SJSA1 (cell line): ENCODE measurements around the gene XPO4. TPM values are rescaled to one million over a fixed set of nuclear protein-coding genes. Genes with fewer than 3 reads are reported as not detected.

Experiments
- DNase-seq, 2 experiments: peaks; one replicate each; pipeline ENCODE4 v3.0.0-alpha.2; 2015 to 2020; ENCODE audit warnings: low spot score in 2 of 2, low read depth in 1 of 2
- H3K27ac ChIP-seq: fragments of 250-450 bp; sonication (Bioruptor Pico); 2 replicates; pipeline ENCODE4 v1.5.1; 2020; ENCODE audit warnings: mild to moderate bottlenecking, moderate library complexity
- H3K27me3 ChIP-seq: fragments of 250-450 bp; sonication (Bioruptor Pico); replicated peaks from 2 replicates; pipeline ENCODE4 v1.5.1; 2020; ENCODE audit warnings: mild to moderate bottlenecking, moderate library complexity
- H3K36me3 ChIP-seq: fragments of 250-450 bp; sonication (Bioruptor Pico); 2 replicates; pipeline ENCODE4 v1.5.1; 2020; ENCODE audit warnings: mild to moderate bottlenecking
- H3K4me1 ChIP-seq: fragments of 250-450 bp; sonication (Bioruptor Pico); replicated peaks from 2 replicates; pipeline ENCODE4 v1.6.1; 2021; ENCODE audit warnings: mild to moderate bottlenecking
- H3K4me3 ChIP-seq: fragments of 250-450 bp; sonication (Bioruptor Pico); 2 replicates; pipeline ENCODE4 v1.5.1; 2020; ENCODE audit warnings: mild to moderate bottlenecking
- H3K9me3 ChIP-seq: fragments of 250-450 bp; sonication (Bioruptor Pico); replicated peaks from 2 replicates; pipeline ENCODE4 v1.5.1; 2020; ENCODE audit warnings: mild to moderate bottlenecking
- total RNA-seq: library from RNA; depleted of rRNA; stranded (reverse); fragments of >200 nt; shearing (Covaris generic); gene quantifications from 2 replicates; pipeline ENCODE4 v1.2.3, GENCODE V29; 2014

The XPO4 gene
- total RNA-seq, 1 experiment from 2014 or later: 20.1 TPM

- no peak for DNase-seq
- Histone ChIP-seq H3K36me3 (peaks cover 12% of the 10 kb centered on the region), H3K27ac (no peak overlapping the region), H3K27me3 (no peaks in the 10 kb centered on the region), H3K4me1 (peaks cover 15% of the 10 kb centered on the region), H3K4me3 (no peak overlapping the region), H3K9me3 (no peaks in the 10 kb centered on the region)
These were observed 70.6 kb downstream of the XPO4 start for GRCh38 chr13:20831933-20832332.

GRCh38 chr13:20831254-20831653, 71.3 kb downstream of the XPO4 start:
- no peak overlapping the region for H3K4me3 ChIP-seq
- H3K4me1 ChIP-seq: peaks cover 20% of the 10 kb centered on the region
- no peak for DNase-seq
- H3K36me3 ChIP-seq: peaks cover 7% of the 10 kb centered on the region; the same call in 1 of the 2 replicates
- H3K27me3 ChIP-seq: no peaks in the 10 kb centered on the region
- no peaks in the 10 kb centered on the region for H3K9me3 ChIP-seq
- no peak overlapping the region for H3K27ac ChIP-seq

DNA sequence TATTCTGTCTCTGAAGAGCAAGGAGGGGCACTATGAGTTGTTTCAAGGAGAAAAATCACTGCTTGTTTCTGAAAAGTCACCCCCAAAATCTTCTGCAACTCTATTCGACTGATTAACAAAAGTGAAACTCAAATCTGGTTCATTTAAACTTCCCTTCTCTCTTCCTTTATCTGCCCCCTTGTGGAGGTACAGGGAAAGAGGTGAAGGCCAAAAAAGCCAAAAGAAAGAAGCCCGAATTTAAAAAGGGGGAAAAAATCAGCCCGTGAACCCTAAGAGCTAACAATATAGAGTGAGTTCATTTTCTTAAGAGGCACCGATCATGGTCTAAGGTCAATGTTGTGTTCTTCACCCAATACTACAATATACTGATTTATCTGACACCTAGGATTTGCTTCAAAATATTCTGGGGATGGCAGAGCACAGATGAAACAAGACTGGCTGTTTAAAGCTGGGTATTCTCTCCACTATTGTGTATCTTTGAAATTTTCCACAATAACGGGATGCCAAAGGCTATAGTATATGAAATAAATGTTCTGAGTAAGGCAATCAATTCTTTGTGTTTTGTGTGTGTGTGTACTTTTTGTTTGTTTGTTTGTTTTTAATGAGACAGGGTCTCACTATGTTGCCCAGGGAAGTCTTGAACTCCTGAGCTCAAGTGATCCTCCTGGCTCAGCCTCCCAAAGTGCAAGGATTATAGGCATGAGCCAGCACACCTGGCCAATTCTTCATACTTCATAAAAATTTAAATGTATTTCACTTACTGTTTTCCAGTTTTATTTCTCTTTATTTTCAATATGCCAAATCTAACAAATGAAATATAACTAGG, 73.8 kb downstream of the XPO4 start:
- H3K4me3 ChIP-seq: no peak overlapping the region
- DNase-seq: peak in 1 of 2 experiments; percentile 55
- peaks cover 4% of the 10 kb centered on the region; the same call in 1 of the 2 replicates for H3K36me3 ChIP-seq
- H3K27ac ChIP-seq: no peak overlapping the region
- no peaks in the 10 kb centered on the region for H3K9me3 ChIP-seq
- H3K4me1 ChIP-seq: peaks cover 39% of the 10 kb centered on the region
- no peaks in the 10 kb centered on the region for H3K27me3 ChIP-seq

GRCh38 chr13:20826843-20827560, 75.5 kb downstream of the XPO4 start:
- peak overlapping the region; percentile 41 for H3K27ac ChIP-seq
- H3K36me3 ChIP-seq: peaks cover 1% of the 10 kb centered on the region; the same call in 1 of the 2 replicates
- peak in 1 of 2 experiments; percentile 28 for DNase-seq
- no peak overlapping the region for H3K4me3 ChIP-seq
- H3K4me1 ChIP-seq: peaks cover 39% of the 10 kb centered on the region
- H3K9me3 ChIP-seq: no peaks in the 10 kb centered on the region
- no peaks in the 10 kb centered on the region for H3K27me3 ChIP-seq

DNA sequence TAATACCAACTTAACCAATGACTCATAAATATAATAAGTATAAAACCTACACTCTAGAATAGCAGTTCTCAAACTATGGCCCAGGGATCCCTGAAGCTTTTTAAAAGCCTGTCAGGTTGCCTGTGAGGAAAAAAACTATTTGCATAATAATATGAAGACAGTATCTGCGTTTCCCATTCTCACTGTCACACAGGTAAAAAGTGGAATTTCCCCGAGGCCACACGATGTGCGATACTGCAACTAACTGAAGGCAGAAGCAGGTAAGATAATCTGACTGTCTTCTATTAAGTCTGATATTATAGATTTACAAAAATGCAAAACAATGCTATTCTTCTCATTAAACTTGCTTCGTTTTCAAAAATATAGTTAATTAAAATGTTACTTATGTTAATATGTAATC, 76.2 kb downstream of the XPO4 start:
- Histone ChIP-seq H3K4me3 (no peak overlapping the region), H3K27me3 (no peaks in the 10 kb centered on the region), H3K9me3 (no peaks in the 10 kb centered on the region), H3K27ac (no peak overlapping the region), H3K36me3 (peaks cover 3% of the 10 kb centered on the region; the same call in 1 of the 2 replicates), H3K4me1 (peaks cover 39% of the 10 kb centered on the region)
- no peak for DNase-seq

- H3K4me3 ChIP-seq: no peak overlapping the region
These were observed 77.1 kb downstream of the XPO4 start for GRCh38 chr13:20825477-20825875.

DNA sequence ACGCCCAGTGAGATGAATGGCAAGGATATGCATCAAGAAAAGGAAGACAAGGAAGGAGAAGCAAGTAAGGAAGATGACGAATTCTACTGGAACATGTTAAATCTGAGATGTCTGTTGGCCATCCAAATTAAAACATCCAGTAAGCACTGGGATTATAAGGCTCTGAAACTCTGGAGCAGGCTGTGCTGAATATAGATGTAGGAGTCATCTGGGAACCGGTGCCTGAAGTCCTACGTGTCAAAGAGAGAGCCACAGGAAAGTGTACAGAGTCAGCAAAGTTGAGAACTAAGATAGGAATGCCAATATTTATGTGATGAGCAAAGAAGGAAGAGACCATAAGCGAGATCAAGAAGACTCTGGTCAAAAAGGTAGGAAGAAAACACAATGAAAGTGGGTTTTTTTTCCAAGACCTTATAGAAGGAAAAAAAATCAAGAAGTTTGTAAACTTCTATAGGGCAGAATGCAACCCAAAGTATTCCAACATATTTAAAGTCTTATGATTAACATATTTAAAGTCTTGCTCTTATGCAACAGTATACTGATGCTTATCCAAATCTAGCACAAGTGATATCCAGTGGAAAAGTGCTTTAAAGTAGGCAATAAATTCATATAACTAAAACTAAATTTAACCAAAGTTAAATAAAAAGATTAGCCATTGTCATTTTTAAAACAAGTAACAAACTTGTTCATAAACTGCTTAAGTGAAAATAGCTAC, 77.6 kb downstream of the XPO4 start:
- Histone ChIP-seq H3K4me1 (peaks cover 39% of the 10 kb centered on the region), H3K27me3 (no peaks in the 10 kb centered on the region), H3K27ac (no peak overlapping the region), H3K9me3 (no peaks in the 10 kb centered on the region), H3K4me3 (no peak overlapping the region), H3K36me3 (peaks cover 5% of the 10 kb centered on the region; the same call in 1 of the 2 replicates)
- DNase-seq: peak in 1 of 2 experiments; percentile 34

More at GRCh38 chr13:20825477-20825875, 77.1 kb downstream of the XPO4 start:
- Histone ChIP-seq H3K36me3 (peaks cover 5% of the 10 kb centered on the region; the same call in 1 of the 2 replicates), H3K27ac (no peak overlapping the region), H3K27me3 (no peaks in the 10 kb centered on the region), H3K9me3 (no peaks in the 10 kb centered on the region), H3K4me1 (peaks cover 39% of the 10 kb centered on the region)
- peak in 1 of 2 experiments; percentile 4 for DNase-seq

- H3K9me3 ChIP-seq: no peaks in the 10 kb centered on the region
- H3K27ac ChIP-seq: no peak overlapping the region
- peaks cover 5% of the 10 kb centered on the region; the same call in 1 of the 2 replicates for H3K36me3 ChIP-seq
- no peak for DNase-seq
- peaks cover 35% of the 10 kb centered on the region for H3K4me1 ChIP-seq
- no peak overlapping the region for H3K4me3 ChIP-seq
- H3K27me3 ChIP-seq: no peaks in the 10 kb centered on the region
These were observed 79.5 kb downstream of the XPO4 start for GRCh38 chr13:20823071-20823470.

DNA sequence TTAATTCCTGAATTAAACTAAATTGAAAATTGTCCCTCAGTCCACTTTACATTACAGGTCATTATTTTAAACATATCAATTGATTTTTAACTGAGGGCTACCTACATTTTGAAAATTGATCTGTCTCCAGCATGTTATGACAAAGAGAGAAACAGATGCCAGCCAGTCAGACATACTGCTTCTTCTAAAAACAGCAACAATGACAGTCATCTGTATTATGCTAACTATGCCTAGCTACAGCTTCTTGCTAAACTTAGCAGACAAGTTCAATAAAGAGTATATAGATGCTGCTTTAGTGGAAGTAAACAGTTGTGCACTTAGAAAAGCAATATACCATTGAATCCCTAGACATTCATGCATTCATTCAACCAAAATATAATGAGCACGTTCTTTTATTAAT, 80.1 kb downstream of the XPO4 start:
- peaks cover 5% of the 10 kb centered on the region; the same call in 1 of the 2 replicates for H3K36me3 ChIP-seq
- no peaks in the 10 kb centered on the region for H3K27me3 ChIP-seq
- H3K27ac ChIP-seq: no peak overlapping the region
- H3K4me1 ChIP-seq: peaks cover 29% of the 10 kb centered on the region
- H3K9me3 ChIP-seq: no peaks in the 10 kb centered on the region
- no peak overlapping the region for H3K4me3 ChIP-seq
- DNase-seq: no peak

GRCh38 chr13:20819715-20820114, 82.8 kb downstream of the XPO4 start:
- H3K4me3 ChIP-seq: no peak overlapping the region
- no peaks in the 10 kb centered on the region for H3K27me3 ChIP-seq

DNA sequence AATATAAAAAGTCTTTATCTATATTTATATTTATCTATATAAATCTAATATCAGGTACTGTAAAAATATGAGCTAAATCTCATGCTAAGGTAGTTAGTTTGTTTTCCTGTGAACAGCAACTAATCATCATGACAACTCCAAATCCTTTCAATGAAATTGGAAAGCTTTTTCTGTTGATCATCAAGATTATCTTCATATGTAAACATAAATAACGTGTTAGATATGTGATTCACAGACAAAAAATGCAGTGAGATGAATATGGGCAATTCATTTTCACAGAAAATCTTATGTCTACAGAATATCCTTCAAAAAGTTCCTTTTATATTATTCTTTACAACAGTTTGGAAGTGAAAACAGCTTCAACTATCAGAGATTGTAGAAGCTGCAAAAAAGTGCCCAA, 87.1 kb downstream of the XPO4 start:
- Histone ChIP-seq H3K4me3 (no peak overlapping the region), H3K4me1 (peaks cover 24% of the 10 kb centered on the region), H3K9me3 (no peaks in the 10 kb centered on the region), H3K36me3 (no peaks in the 10 kb centered on the region), H3K27me3 (no peaks in the 10 kb centered on the region), H3K27ac (peak overlapping the region; percentile 57; the same call in 1 of the 2 replicates)
- DNase-seq: no peak

More at GRCh38 chr13:20819715-20820114, 82.8 kb downstream of the XPO4 start:
- Histone ChIP-seq H3K9me3 (no peaks in the 10 kb centered on the region), H3K27ac (no peak overlapping the region), H3K4me1 (peaks cover 16% of the 10 kb centered on the region), H3K36me3 (0 out of 2 replicates have a peak, but pooled peaks cover 5% of the 10 kb centered on the region)
- no peak for DNase-seq

GRCh38 chr13:20814224-20814910, 88.2 kb downstream of the XPO4 start:
- DNase-seq: peak; percentile 68 to 81
- Histone ChIP-seq H3K4me3 (no peak overlapping the region), H3K4me1 (peaks cover 24% of the 10 kb centered on the region), H3K36me3 (no peaks in the 10 kb centered on the region; the same call in 1 of the 2 replicates), H3K9me3 (no peaks in the 10 kb centered on the region), H3K27me3 (no peaks in the 10 kb centered on the region), H3K27ac (peak overlapping the region; percentile 57)

DNA sequence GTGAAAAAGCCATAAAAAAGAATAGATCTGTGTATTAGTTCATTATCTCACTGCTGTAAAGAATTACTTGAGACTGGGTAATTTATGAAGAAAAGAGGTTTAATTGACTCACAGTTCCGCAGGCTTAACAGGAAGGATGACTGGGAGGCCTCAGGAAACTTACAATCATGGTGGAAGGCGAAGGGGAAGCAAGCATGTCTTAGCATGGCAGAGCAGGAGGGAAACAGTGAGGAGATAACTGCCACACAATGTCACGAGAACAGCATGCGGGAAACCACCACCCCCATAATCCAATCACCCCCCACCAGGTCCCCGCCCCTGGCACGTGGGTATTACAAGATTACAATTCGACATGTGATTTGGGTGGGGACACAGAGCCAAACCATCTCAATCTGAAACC, 89.7 kb downstream of the XPO4 start:
- no peak overlapping the region for H3K27ac ChIP-seq

More for the DNA sequence above, 89.7 kb downstream of the XPO4 start:
- DNase-seq: no peak
- no peak overlapping the region for H3K4me3 ChIP-seq
- peaks cover 24% of the 10 kb centered on the region for H3K4me1 ChIP-seq
- no peaks in the 10 kb centered on the region for H3K27me3 ChIP-seq
- no peaks in the 10 kb centered on the region for H3K9me3 ChIP-seq
- peaks cover 8% of the 10 kb centered on the region for H3K36me3 ChIP-seq
